Left renal cortex interstitium (tissue), 4 donors: Measurements from ENCODE around the gene TNFAIP3. TPM values are rescaled to one million over a fixed set of nuclear protein-coding genes. Genes with fewer than 3 reads are reported as not detected.

Experiments
- DNase-seq, 4 donors: peaks; one replicate each; pipeline ENCODE4 v3.0.0-alpha.2; 2013; ENCODE audit warnings: low read depth in 4 of 4, low spot score in 2 of 4, missing footprints in 1 of 4
- polyA plus RNA-seq, 4 donors: library from polyadenylated mRNA; unstranded; fragments of 120-200 nt; gene quantifications; one replicate each; pipeline ENCODE4 v1.2.1, GENCODE V29; 2013; ENCODE audit not compliant: insufficient read length in 4 of 4

TNFAIP3 gene
- polyA plus RNA-seq, 4 donors, result 7.5 to 9.3 (median 8.2) TPM

DNA sequence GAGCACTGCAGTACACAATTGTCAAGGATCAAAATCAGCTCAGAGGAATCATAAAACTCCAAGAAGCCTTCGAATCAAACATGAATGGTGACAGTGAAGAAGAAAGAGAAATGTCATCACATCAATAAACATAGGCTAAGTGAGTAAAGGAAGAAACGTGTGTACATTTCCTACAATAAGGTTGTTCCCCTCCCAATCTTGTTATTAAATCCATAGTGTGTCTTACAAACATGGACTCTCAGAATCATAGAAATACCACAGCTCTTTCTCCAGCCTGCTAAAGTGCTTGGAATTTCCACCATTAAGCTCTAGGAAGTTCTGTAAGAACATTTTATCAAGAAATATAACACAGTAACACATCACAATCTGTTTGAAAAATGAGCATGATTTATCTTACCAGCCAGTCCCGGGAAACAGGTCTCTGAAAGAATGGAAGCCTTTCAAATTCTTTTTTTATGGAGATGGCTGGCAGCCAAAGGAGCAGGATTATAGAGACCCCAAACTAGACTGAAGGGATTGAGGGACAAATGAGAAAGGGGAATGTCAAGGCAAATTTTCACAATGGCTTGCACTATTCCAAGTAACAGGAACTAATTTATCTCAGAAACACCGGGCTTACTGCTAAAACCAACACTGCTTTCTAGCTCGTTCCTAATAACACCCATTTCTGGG, 4.5 kb upstream of the TNFAIP3 start:
- DNase-seq, result no peak

- no peak for DNase-seq
These were observed 3.8 kb upstream of the TNFAIP3 start for GRCh38 chr6:137863091-137863797.

DNA sequence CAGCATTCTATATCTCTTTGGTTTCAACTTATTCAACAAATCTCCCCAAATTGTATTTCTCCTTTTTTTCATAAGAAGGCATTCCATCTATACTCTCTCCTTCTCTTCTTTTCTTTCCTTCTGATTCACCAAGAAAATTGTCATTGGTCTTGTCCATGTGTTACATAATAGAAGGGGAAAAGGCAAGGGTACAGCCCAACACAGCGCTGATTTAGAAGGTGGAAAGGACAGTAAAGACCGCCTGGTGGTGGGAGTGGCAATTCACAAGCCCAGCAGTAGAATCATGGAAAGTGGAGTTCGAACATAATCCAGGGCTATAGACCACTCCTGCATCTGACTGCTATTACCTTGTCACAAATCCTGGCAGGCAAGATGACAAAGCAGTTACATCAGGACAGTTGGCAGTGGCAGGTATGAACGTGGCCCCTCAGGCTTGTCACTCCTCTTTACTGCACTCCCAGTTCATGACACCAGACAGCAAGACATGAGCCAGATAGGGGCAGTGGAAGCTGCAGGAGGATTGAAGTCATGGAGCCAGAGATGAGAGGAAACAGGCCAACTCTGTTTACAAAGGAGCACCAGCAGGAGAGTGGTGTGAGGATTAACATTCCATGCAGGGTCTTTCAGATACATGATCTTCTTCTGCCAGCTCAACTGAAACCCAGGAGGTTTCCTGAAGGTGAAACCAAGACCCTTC, 2.1 kb upstream of the TNFAIP3 start:
- DNase-seq, result no peak

DNA sequence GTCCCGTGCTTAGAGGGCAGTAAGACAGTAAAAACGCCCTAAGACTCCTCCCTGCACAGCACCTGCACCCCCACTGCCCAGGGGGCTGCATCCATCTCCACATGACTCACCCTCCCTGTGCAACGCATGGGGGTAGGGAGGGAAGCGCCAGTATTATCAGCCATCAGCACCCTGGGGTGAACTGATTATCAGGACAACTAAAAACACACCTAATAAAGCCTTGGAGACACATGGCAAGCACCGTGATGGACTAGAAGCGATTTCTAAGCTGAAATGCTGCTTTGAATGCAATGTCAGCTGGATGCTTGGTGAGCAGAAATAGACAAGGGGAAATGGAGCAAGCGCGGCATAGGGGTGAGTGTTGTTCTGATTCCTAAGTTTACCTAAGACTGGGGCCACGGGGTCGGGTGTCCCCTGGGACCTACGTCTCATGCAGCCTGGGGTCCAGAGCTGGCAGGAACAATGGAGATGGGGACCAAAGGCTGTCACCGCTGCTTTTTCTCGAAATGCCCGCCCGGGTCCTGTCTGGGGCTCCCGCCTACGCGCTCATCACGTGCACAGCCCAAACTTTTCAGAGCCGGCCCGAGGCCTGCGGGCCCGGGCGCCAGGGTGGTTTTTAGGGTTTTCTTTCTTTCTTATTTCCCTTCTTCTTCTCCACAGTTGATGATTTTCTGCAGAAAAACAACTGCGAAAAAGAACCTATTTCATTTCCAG, 702 bp upstream of the TNFAIP3 start:
- no peak for DNase-seq

DNA sequence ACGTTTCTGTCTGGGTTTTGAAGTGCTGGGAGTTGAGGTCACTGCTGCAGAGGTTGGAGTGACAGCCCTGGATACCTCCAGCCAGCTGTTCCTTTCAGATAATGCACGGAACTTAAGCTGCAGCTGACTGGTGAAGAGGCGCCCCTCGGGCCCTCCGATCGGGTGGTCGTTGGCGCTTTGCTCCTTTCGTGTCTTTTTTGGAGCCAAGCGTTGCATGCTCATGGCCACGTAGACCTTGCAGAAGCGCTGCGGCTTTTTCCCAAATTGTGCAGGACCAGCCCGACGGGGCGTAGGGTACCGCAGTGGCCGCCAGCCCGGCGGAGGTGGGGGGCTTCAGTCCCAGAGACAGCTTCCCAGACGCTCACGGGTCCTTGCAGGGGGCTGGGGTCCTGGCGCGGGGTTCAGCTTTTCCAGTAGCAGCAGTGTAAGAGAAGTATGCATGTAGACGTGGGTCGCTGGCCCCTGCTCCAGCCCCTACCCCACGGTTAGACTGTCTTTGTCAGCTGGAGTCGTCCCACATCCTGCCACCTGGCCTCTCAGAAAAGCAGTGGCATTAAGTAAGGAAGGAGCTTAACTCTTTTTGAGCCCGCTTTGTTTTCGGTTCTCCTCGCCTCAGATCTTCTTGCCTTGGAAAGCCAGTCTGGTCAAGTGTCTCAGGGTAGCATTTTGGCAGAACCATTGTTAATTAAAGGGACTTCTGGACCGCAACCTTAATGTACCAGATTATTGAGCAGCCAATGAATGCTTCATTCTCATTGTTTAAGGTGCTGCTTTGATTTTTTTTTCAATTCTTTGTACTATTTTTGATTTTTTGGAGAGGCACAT, 838 bp downstream of the TNFAIP3 start:
- DNase-seq, result no peak

GRCh38 chr6:137868721-137869548, 1.9 kb downstream of the TNFAIP3 start:
- no peak for DNase-seq

GRCh38 chr6:137869549-137870307, 2.7 kb downstream of the TNFAIP3 start:
- no peak for DNase-seq

DNA sequence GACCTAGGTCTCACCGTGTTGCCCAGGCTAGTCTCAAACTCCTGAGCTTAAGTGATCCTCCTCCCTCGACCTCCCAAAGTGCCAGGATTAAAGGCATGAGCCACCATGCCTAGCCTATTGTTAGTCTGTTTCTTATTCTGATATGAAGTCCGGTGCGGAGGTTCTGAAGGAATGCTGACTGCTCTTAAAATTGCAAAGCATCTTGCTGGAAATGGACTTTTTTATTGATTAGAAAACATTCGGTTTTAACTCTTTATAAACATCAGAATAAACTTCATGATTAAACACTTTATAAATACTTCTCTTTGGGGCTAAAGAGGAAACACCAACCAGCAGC, 3.2 kb downstream of the TNFAIP3 start:
- DNase-seq, result no peak

DNA sequence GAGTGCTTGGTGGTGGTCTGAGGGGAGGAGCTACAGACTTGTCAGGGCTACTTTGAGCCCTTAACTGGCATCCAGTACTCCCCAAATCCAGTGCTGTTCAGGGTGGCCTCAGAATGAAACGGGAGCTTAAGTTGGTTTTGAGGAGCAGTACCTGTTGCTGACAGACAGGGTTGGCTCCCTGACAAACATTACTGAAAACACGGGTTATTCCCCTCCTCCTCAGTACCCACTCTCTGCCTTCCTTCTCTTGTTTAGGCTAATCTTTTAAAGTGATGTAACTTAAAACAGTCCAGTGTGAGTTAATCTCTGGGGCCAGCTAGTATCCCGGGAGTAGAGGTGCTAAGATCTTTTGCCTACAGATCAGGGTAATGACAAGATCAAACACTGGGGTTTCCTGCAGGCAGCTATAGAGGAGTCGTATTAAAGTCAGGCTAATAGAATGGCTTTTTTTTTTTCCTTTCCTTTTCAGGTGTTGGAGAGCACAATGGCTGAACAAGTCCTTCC, 3.7 kb downstream of the TNFAIP3 start:
- no peak for DNase-seq

- no peak for DNase-seq
These were observed 4.2 kb downstream of the TNFAIP3 start for GRCh38 chr6:137871291-137871690.

- no peak for DNase-seq
These were observed 4.9 kb downstream of the TNFAIP3 start for GRCh38 chr6:137871831-137872454.

- no peak for DNase-seq
These were observed 5.6 kb downstream of the TNFAIP3 start for GRCh38 chr6:137872581-137873115.

GRCh38 chr6:137873273-137873762, 6.3 kb downstream of the TNFAIP3 start:
- no peak for DNase-seq

DNA sequence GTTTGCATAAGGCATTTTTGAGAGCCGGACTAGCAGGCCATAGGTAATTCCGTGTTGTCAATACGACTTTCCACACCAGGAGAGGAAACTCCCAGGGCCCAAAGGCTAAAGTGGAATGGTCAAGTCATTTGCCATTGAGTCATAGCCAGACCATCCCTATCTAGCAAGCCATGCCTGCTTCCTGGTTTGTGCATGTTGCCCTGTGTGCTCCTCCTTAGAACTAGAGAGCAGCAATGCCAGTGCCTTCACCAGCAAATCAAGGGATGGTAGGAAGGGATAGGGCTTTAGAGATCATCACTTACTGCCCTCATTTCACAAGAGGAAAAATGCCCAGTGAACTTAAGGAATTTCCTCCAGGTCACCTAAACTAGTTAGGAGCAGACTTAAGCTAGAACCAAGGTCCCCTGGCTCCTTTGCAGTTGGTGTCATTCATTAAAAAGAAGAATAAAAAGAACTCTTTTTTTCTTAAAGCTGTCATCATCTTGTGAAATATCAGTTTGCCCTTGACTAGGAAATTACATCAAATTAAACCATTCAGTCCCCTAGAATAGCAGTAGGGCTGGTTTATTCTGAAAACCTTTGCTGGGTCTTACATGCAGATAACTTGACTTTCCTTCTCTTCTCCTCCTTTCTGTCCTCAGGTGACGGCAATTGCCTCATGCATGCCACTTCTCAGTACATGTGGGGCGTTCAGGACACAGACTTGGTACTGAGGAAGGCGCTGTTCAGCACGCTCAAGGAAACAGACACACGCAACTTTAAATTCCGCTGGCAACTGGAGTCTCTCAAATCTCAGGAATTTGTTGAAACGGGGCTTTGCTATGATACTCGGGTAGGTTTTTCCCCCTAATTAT, 7.4 kb downstream of the TNFAIP3 start:
- DNase-seq, result no peak

DNA sequence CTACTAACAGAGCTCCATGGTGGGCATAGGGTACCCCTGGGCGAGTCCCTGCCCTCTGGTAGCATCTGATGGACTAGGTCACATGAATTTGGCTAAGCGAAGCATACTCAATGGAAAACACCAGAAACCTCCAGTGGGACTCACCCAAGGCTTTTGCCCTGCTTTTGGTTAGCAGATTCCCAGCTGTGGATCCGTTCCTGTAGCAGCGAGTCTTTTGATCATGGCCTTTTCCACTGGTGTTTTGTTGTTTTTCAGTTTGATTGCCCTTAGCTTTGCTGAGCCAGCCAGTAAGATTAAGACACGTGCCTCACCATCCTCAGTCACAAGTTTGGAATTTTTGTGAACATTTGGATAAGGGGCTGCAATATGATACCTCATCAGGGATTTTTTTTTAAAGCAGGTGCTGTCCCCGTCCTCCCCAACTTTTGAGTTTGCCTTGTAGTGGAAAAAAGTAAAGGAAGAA, 8.0 kb downstream of the TNFAIP3 start:
- no peak for DNase-seq

- no peak for DNase-seq
These were observed 8.5 kb downstream of the TNFAIP3 start for GRCh38 chr6:137875606-137876005.

DNA sequence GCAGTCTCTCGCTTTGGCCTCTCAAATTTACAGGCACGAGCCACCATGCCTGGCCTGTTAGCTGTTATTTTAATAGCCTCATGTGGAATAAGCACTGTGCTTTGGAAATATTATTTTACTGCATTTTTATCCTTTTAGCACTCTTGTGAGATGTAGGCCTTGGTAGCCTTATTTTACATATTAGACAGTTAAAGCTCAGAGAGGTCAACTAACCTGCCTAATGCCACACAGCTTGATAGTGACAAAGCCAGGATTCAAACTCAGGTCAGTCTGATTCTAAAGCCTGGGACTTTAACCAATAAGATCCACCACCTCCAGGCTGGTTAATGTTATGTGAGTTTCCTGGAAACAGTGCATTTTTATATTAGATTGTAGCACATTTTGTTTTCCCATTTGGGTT, 9.5 kb downstream of the TNFAIP3 start:
- no peak for DNase-seq
